Measurements from ENCODE around the gene RPL18A. TPM values are rescaled to one million over a fixed set of nuclear protein-coding genes. Genes with fewer than 3 reads are reported as not detected.
A peak's percentile ranks its signal among the peaks of the same experiment; 100 is the strongest.

RPL18A gene
- total RNA-seq, 1 experiment from 2014 or later: 2,837 TPM

DNA sequence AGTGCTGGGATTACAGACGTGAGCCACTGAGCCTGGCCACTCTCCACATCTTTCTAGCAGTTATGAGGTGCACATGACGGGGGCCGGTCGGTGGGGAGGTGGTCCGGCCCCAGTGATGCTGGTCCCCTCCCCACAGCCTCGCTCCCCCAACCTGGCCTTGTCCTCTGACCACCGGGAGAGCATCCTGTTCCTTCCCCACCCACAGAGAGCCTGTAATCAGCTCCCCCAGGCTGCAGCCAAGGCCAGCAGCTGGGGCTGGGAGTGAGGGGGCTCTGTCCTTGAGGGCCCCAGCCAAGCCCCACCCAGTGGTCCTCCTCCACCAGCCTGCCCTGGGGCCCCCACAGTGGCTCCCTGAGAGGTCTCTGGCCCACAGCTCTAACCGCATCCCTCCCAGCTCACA, 35.4 kb upstream of the RPL18A start:
- H2BK5ac ChIP-seq (ENCODE audit: insufficient read length, low read length): no peak overlapping the region
- no peak overlapping the region for H4K91ac ChIP-seq (ENCODE audit: insufficient read length, low read depth, low read length)
- no CpG with 5 or more reads among the region's 8 CpGs for WGBS (ENCODE audit: extremely low coverage, insufficient read length, low lambda C conversion rate)
- no peaks in the 10 kb centered on the region for H3K27me3 ChIP-seq (ENCODE audit: insufficient read depth, low read length)
- no peaks in the 10 kb centered on the region for H3K79me2 ChIP-seq (ENCODE audit: insufficient read depth, low read length)
- H3K79me1 ChIP-seq (ENCODE audit: insufficient read depth, low read depth, low read length, poor library complexity, severe bottlenecking): no peaks in the 10 kb centered on the region
- H3K4me1 ChIP-seq (ENCODE audit: insufficient read depth, low read length): no peaks in the 10 kb centered on the region; the same call in 1 of the 2 replicates
- H4K8ac ChIP-seq (replicated peaks; ENCODE audit: insufficient read length, low read depth, low read length): no peak overlapping the region
- no peak overlapping the region for H2BK20ac ChIP-seq (ENCODE audit: low read depth, low read length, poor library complexity, severe bottlenecking)
- no peak overlapping the region for H3K4me2 ChIP-seq (ENCODE audit: insufficient read depth, insufficient read length, low read length)
- no peak overlapping the region for H3K27ac ChIP-seq (ENCODE audit: insufficient read length, low read depth, low read length)
- DNase-seq: no peak
- H3K18ac ChIP-seq (ENCODE audit: insufficient read length, low read depth, low read length): no peak overlapping the region
- Mint-ChIP-seq H3K9me3 (no peaks in the 10 kb centered on the region), H3K4me1 (peaks cover 0 to 10% of the 10 kb centered on the region in 2 experiments; a peak in 2 of 4 replicates), H3K27ac (peak overlapping the region in 1 of 3 experiments; percentile 10; a peak in 1 of 7 replicates), H3K4me3 (no peak overlapping the region), H3K27me3 (ENCODE audit: low read depth) (no peaks in the 10 kb centered on the region), H3K36me3 (ENCODE audit: insufficient read depth in 1 of 3, low read depth in 3 of 3) (no peaks in the 10 kb centered on the region; a peak in 1 of 7 replicates)
- no peak overlapping the region for H4K5ac ChIP-seq (ENCODE audit: insufficient read length, low read depth, low read length)
- no peak overlapping the region for H3K4ac ChIP-seq (ENCODE audit: low read depth, low read length)
- no peaks in the 10 kb centered on the region for H3K23me2 ChIP-seq (ENCODE audit: insufficient read length, low read depth, low read length, poor library complexity, severe bottlenecking)
- TF ChIP-seq CTCF (conservative IDR thresholded peaks at IDR 0.05): no peak
- H3K9ac ChIP-seq (ENCODE audit: extremely low read depth, insufficient read length, low read length): no peak overlapping the region
- H2AK5ac ChIP-seq (ENCODE audit: insufficient read length, low read length): no peak overlapping the region
- no peak overlapping the region for H2BK120ac ChIP-seq (ENCODE audit: low read depth, low read length, poor library complexity, severe bottlenecking)
- no peak overlapping the region for H2BK12ac ChIP-seq (ENCODE audit: insufficient read length, low read depth, low read length)
- no peak overlapping the region for H3K56ac ChIP-seq (ENCODE audit: insufficient read length, low read depth, low read length)
- H2BK15ac ChIP-seq (ENCODE audit: low read depth, low read length): no peak overlapping the region
- no peak overlapping the region for H3K23ac ChIP-seq (ENCODE audit: insufficient read length, low read depth, low read length)
- no peak overlapping the region for H3K14ac ChIP-seq (ENCODE audit: insufficient read depth, low read length)
- no peak overlapping the region for H2AFZ ChIP-seq (ENCODE audit: low read length)
- H4K20me1 ChIP-seq (ENCODE audit: control insufficient read depth, insufficient read depth, insufficient read length): no peaks in the 10 kb centered on the region
- no peaks in the 10 kb centered on the region for H3K9me3 ChIP-seq (ENCODE audit: control insufficient read depth, low read depth, low read length)
- no peak overlapping the region for H3T11ph ChIP-seq (ENCODE audit: low read length)

Data from H9 (cell line).